GM23248 (cell line): Measurements from ENCODE around the gene RFX2. TPM values are rescaled to one million over a fixed set of nuclear protein-coding genes. Genes with fewer than 3 reads are reported as not detected.

Experiments
- DNase-seq: peaks from one replicate; pipeline ENCODE4 v3.0.0-alpha.2; 2015
- H2AFZ ChIP-seq: fragments of 200-600 bp; sonication (generic); 2 replicates; pipeline ENCODE4 v1.6.1; 2016; ENCODE audit warnings: antibody characterized with exemption
- H3F3A ChIP-seq: fragments of 200-600 bp; sonication (generic); 2 replicates; pipeline ENCODE4 v1.6.1; 2016; ENCODE audit warnings: mild to moderate bottlenecking, antibody characterized with exemption, mixed run types; ENCODE audit not compliant: insufficient read depth
- H3K27ac ChIP-seq: fragments of 200-600 bp; sonication (generic); 2 replicates; pipeline ENCODE4 v1.5.1; 2016; ENCODE audit warnings: mild to moderate bottlenecking
- H3K27me3 ChIP-seq: fragments of 200-600 bp; sonication (generic); replicated peaks from 2 replicates; pipeline ENCODE4 v1.6.1; 2016; ENCODE audit warnings: mild to moderate bottlenecking; ENCODE audit not compliant: insufficient read depth
- H3K36me3 ChIP-seq: fragments of 200-600 bp; sonication (generic); 2 replicates; pipeline ENCODE4 v1.6.1; 2016; ENCODE audit warnings: low read depth, mild to moderate bottlenecking
- H3K4me1 ChIP-seq: fragments of 200-600 bp; sonication (generic); 2 replicates; pipeline ENCODE4 v1.6.1; 2016; ENCODE audit warnings: mild to moderate bottlenecking; ENCODE audit not compliant: insufficient read depth
- H3K4me2 ChIP-seq: fragments of 200-600 bp; sonication (generic); one replicate; pipeline ENCODE4 v1.6.1; 2016; ENCODE audit warnings: mild to moderate bottlenecking; ENCODE audit not compliant: unreplicated experiment
- H3K4me3 ChIP-seq: fragments of 200-600 bp; sonication (generic); 2 replicates; pipeline ENCODE4 v1.5.1; 2016; ENCODE audit warnings: mild to moderate bottlenecking
- H3K79me2 ChIP-seq: fragments of 200-600 bp; sonication (generic); 2 replicates; pipeline ENCODE4 v1.6.1; 2016; ENCODE audit warnings: mild to moderate bottlenecking; ENCODE audit not compliant: insufficient read depth
- H3K9ac ChIP-seq: fragments of 200-600 bp; sonication (generic); 2 replicates; pipeline ENCODE4 v1.6.1; 2016; ENCODE audit warnings: mild to moderate bottlenecking
- H3K9me2 ChIP-seq: fragments of 200-600 bp; sonication (generic); 2 replicates; pipeline ENCODE4 v1.6.1; 2016; ENCODE audit warnings: mixed run types, mild to moderate bottlenecking, moderate library complexity; ENCODE audit not compliant: insufficient read depth
- H3K9me3 ChIP-seq: fragments of 200-600 bp; sonication (generic); one replicate; pipeline ENCODE4 v1.6.1; 2017; ENCODE audit warnings: low read depth
- H4K20me1 ChIP-seq: fragments of 200-600 bp; sonication (generic); 2 replicates; pipeline ENCODE4 v1.6.0; 2016; ENCODE audit not compliant: insufficient read depth
- EZH2 ChIP-seq: fragments of 200-600 bp; sonication (generic); IDR thresholded peaks from 2 replicates; pipeline ENCODE4 v1.6.1; 2018; ENCODE audit warnings: antibody characterized with exemption, mild to moderate bottlenecking; ENCODE audit not compliant: insufficient read depth, poor library complexity, severe bottlenecking
- EZH2phosphoT487 ChIP-seq: fragments of 200-600 bp; sonication (generic); IDR thresholded peaks from 2 replicates; pipeline ENCODE4 v1.6.1; 2018; ENCODE audit warnings: antibody characterized with exemption, moderate library complexity, mild to moderate bottlenecking, low read depth; ENCODE audit not compliant: insufficient read depth
- WGBS, 2 experiments: methylation state at CpG; one replicate each; pipeline ENCODE4 v1.1.6; 2015 to 2017; ENCODE audit warnings: low lambda C conversion rate in 2 of 2, low coverage in 1 of 2; ENCODE audit errors: missing lambda C conversion rate in 2 of 2; 5-methylcytosine and 5-hydroxymethylcytosine counted together
- in situ Hi-C: fragments of 300-500 bp; cut with MboI; formaldehyde crosslinking; loops from 2 replicates; pipeline ENCODE4 v1.15.0; 2020
- polyA plus RNA-seq: library from polyadenylated mRNA; unstranded; fragments of >200 nt; fragmentation: Nextera tagmentation; extraction: Ambion mirVana; gene quantifications from 2 replicates; pipeline ENCODE4 v1.2.1, GENCODE V29; 2016
- total RNA-seq: library from RNA; depleted of rRNA; stranded (reverse); fragments of >200 nt; shearing (Covaris generic); gene quantifications from 2 replicates; pipeline ENCODE4 v1.2.3, GENCODE V29; 2014

RFX2 gene
- total and polyA plus RNA-seq, 2 experiments from 2014 or later: 11.3 to 13.1 TPM

GRCh38 chr19:6015841-6016545 is 94.3 kb downstream of the RFX2 start:
- in situ Hi-C loops: no loop called here
- no peak for DNase-seq
- no peaks in the 10 kb centered on the region for H3K79me2 ChIP-seq
- H3K4me3 ChIP-seq: no peak overlapping the region
- H3K9ac ChIP-seq: no peak overlapping the region
- no peaks in the 10 kb centered on the region for H4K20me1 ChIP-seq
- H3K27ac ChIP-seq: no peak overlapping the region
- whole genome bisulfite sequencing, 2 experiments: 98 to 99% methylated on average over 26 of the region's 26 CpGs
- no peaks in the 10 kb centered on the region for H3K27me3 ChIP-seq
- H3K9me3 ChIP-seq: no peaks in the 10 kb centered on the region
- no peak overlapping the region for H3K4me2 ChIP-seq
- H3K9me2 ChIP-seq: no peaks in the 10 kb centered on the region
- H3K4me1 ChIP-seq: no peaks in the 10 kb centered on the region
- no peak for TF ChIP-seq EZH2
- no peaks in the 10 kb centered on the region for H3K36me3 ChIP-seq
- H3F3A ChIP-seq: no peaks in the 10 kb centered on the region
- H2AFZ ChIP-seq: no peak overlapping the region

- no peaks in the 10 kb centered on the region for H3F3A ChIP-seq
- WGBS, 2 experiments: 95 to 98% methylated on average over 11 to 13 of the region's 13 CpGs
- TF ChIP-seq EZH2phosphoT487 (no peak), EZH2 (no peak)
- H3K79me2 ChIP-seq: no peaks in the 10 kb centered on the region
- H4K20me1 ChIP-seq: no peaks in the 10 kb centered on the region
- H3K4me2 ChIP-seq: no peak overlapping the region
- no peak overlapping the region for H3K9ac ChIP-seq
- no peak for DNase-seq
- no peak overlapping the region for H3K27ac ChIP-seq
- H3K36me3 ChIP-seq: no peaks in the 10 kb centered on the region
- H2AFZ ChIP-seq: no peak overlapping the region
- H3K9me2 ChIP-seq: no peaks in the 10 kb centered on the region
- in situ Hi-C loops: no loop called here
- H3K27me3 ChIP-seq: no peaks in the 10 kb centered on the region
- no peaks in the 10 kb centered on the region for H3K9me3 ChIP-seq
- H3K4me1 ChIP-seq: no peaks in the 10 kb centered on the region
- no peak overlapping the region for H3K4me3 ChIP-seq
These were observed 95.7 kb downstream of the RFX2 start for GRCh38 chr19:6014551-6015135.

GRCh38 chr19:6012426-6013170 is 97.7 kb downstream of the RFX2 start:
- WGBS, 2 experiments: 83 to 87% methylated on average over 18 of the region's 18 CpGs
- Histone ChIP-seq H2AFZ (no peak overlapping the region), H3K79me2 (no peaks in the 10 kb centered on the region), H3K4me1 (no peaks in the 10 kb centered on the region), H3K4me3 (no peak overlapping the region), H3K9me3 (no peaks in the 10 kb centered on the region), H3K9me2 (no peaks in the 10 kb centered on the region), H3K27ac (no peak overlapping the region), H3K36me3 (no peaks in the 10 kb centered on the region), H3K27me3 (no peaks in the 10 kb centered on the region), H3K4me2 (no peak overlapping the region), H4K20me1 (no peaks in the 10 kb centered on the region), H3F3A (no peaks in the 10 kb centered on the region), H3K9ac (no peak overlapping the region)
- DNase-seq: no peak
- no peak for TF ChIP-seq EZH2phosphoT487
- in situ Hi-C loops: no loop called here

- H3K9me2 ChIP-seq: no peaks in the 10 kb centered on the region
- DNase-seq: peak; percentile 41
- WGBS, 2 experiments: 88 to 100% methylated on average over 1 of the region's 1 CpG
- no peaks in the 10 kb centered on the region for H3K27me3 ChIP-seq
- no peaks in the 10 kb centered on the region for H3K36me3 ChIP-seq
- H3K9me3 ChIP-seq: no peaks in the 10 kb centered on the region
- no peaks in the 10 kb centered on the region for H3K4me1 ChIP-seq
- no peak overlapping the region for H3K9ac ChIP-seq
- H3K27ac ChIP-seq: no peak overlapping the region
- H2AFZ ChIP-seq: no peak overlapping the region
- H3K4me3 ChIP-seq: no peak overlapping the region
- no peaks in the 10 kb centered on the region for H4K20me1 ChIP-seq
- H3K4me2 ChIP-seq: no peak overlapping the region
- TF ChIP-seq EZH2 (no peak), EZH2phosphoT487 (no peak)
- in situ Hi-C loops: no loop called here
- H3F3A ChIP-seq: no peaks in the 10 kb centered on the region
- no peaks in the 10 kb centered on the region for H3K79me2 ChIP-seq
These were observed 98.5 kb downstream of the RFX2 start for GRCh38 chr19:6011794-6012193.
